GM23338 (cell line): Measurements from ENCODE around the gene TAF4B. TPM values are rescaled to one million over a fixed set of nuclear protein-coding genes. Genes with fewer than 3 reads are reported as not detected.

Experiments used
- ATAC-seq: fragments of 200-7000 bp; cut with Tn5 transposase; 3 replicates; pipeline ENCODE4 v1.9.1; 2020
- DNase-seq: peaks from one replicate; pipeline ENCODE4 v3.0.0-alpha.2; 2015; ENCODE audit warnings: low spot score
- H2AFZ ChIP-seq: fragments of 200-600 bp; sonication (generic); 2 replicates; pipeline ENCODE4 v1.8.0; 2016; ENCODE audit warnings: antibody characterized with exemption, mild to moderate bottlenecking, moderate library complexity
- H3F3A ChIP-seq: fragments of 200-600 bp; sonication (generic); replicated peaks from 2 replicates; pipeline ENCODE4 v1.8.0; 2017; ENCODE audit warnings: antibody characterized with exemption, mixed run types, low read depth
- H3K27ac ChIP-seq: fragments of 200-600 bp; sonication (generic); 2 replicates; pipeline ENCODE4 v1.6.1; 2016; ENCODE audit warnings: low read depth
- H3K27me3 ChIP-seq: fragments of 200-600 bp; sonication (generic); 2 replicates; pipeline ENCODE4 v1.8.0; 2016; ENCODE audit warnings: mild to moderate bottlenecking, mixed run types, moderate library complexity; ENCODE audit not compliant: insufficient read depth
- H3K36me3 ChIP-seq: fragments of 200-600 bp; sonication (generic); 2 replicates; pipeline ENCODE4 v1.8.0; 2016; ENCODE audit warnings: mild to moderate bottlenecking; ENCODE audit not compliant: insufficient read depth
- H3K4me1 ChIP-seq: fragments of 200-600 bp; sonication (generic); 2 replicates; pipeline ENCODE4 v1.8.0; 2016; ENCODE audit warnings: mild to moderate bottlenecking, moderate library complexity; ENCODE audit not compliant: insufficient read depth
- H3K4me2 ChIP-seq: fragments of 200-600 bp; sonication (generic); 2 replicates; pipeline ENCODE4 v1.7.1; 2017; ENCODE audit warnings: mixed run types
- H3K4me3 ChIP-seq: fragments of 200-600 bp; sonication (generic); 2 replicates; pipeline ENCODE4 v1.6.1; 2016; ENCODE audit warnings: mixed run types
- H3K79me2 ChIP-seq: fragments of 200-600 bp; sonication (generic); replicated peaks from 2 replicates; pipeline ENCODE4 v1.8.0; 2017; ENCODE audit warnings: mild to moderate bottlenecking; ENCODE audit not compliant: insufficient read depth
- H3K9me2 ChIP-seq: fragments of 200-600 bp; sonication (generic); 2 replicates; pipeline ENCODE4 v1.8.0; 2017; ENCODE audit not compliant: insufficient read depth
- H4K20me1 ChIP-seq: fragments of 200-600 bp; sonication (generic); replicated peaks from 2 replicates; pipeline ENCODE4 v1.8.0; 2017; ENCODE audit warnings: mild to moderate bottlenecking; ENCODE audit not compliant: insufficient read depth
- H3K27ac Mint-ChIP-seq: 2 replicates; pipeline ENCODE4 v1.8.0; 2020; ENCODE audit warnings: inconsistent platforms, mild to moderate bottlenecking, moderate library complexity, mixed read lengths
- H3K27me3 Mint-ChIP-seq: 3 replicates; pipeline ENCODE4 v1.8.0; 2022; ENCODE audit warnings: low read depth, mild to moderate bottlenecking, moderate library complexity, mixed read lengths, inconsistent platforms; ENCODE audit not compliant: insufficient read depth, poor library complexity
- H3K36me3 Mint-ChIP-seq: 3 replicates; pipeline ENCODE4 v1.8.0; 2021; ENCODE audit warnings: low read depth, mild to moderate bottlenecking, inconsistent platforms, moderate library complexity, mixed read lengths
- H3K4me1 Mint-ChIP-seq: 3 replicates; pipeline ENCODE4 v1.8.0; 2020; ENCODE audit warnings: mild to moderate bottlenecking, inconsistent platforms, mixed read lengths
- H3K4me3 Mint-ChIP-seq: 3 replicates; pipeline ENCODE4 v1.8.0; 2021; ENCODE audit warnings: moderate library complexity, mild to moderate bottlenecking, inconsistent platforms, mixed read lengths
- H3K9me3 Mint-ChIP-seq: 3 replicates; pipeline ENCODE4 v1.8.0; 2020; ENCODE audit warnings: moderate library complexity, mild to moderate bottlenecking, inconsistent platforms, mixed read lengths
- CREB1 ChIP-seq: fragments of 250-450 bp; sonication (Bioruptor Pico); IDR thresholded peaks from 2 replicates; pipeline ENCODE4 v1.5.0; 2020; ENCODE audit warnings: low read depth, mild to moderate bottlenecking, moderate library complexity
- CTCF ChIP-seq, 2 experiments: fragments of 200-600 bp in 1 of 2; sonication (generic) in 1 of 2; conservative IDR thresholded peaks; 2 replicates each; pipeline versions ENCODE4 v1.5.1 to v1.6.1; 2016 to 2017; ENCODE audit warnings: antibody characterized with exemption in 2 of 2, low read depth in 2 of 2, mild to moderate bottlenecking in 2 of 2, moderate library complexity in 1 of 2
- EZH2 ChIP-seq: fragments of 200-600 bp; sonication (generic); IDR thresholded peaks from one replicate; pipeline ENCODE4 v1.8.0; 2017; ENCODE audit warnings: antibody characterized with exemption, mild to moderate bottlenecking, low read depth; ENCODE audit not compliant: unreplicated experiment
- JUNB ChIP-seq: IDR thresholded peaks from one replicate; pipeline ENCODE4 v1.6.1; 2016; ENCODE audit warnings: antibody characterized with exemption; ENCODE audit not compliant: unreplicated experiment
- NANOG ChIP-seq: IDR thresholded peaks from 2 replicates; pipeline ENCODE4 v1.6.1; 2016; ENCODE audit warnings: antibody characterized with exemption, borderline replicate concordance
- REST ChIP-seq: IDR thresholded peaks from one replicate; pipeline ENCODE4 v1.6.1; 2018; ENCODE audit warnings: antibody characterized with exemption; ENCODE audit not compliant: unreplicated experiment
- STAT1 ChIP-seq: IDR thresholded peaks from one replicate; pipeline ENCODE4 v1.6.1; 2016; ENCODE audit warnings: antibody characterized with exemption; ENCODE audit not compliant: unreplicated experiment
- ZNF114 ChIP-seq: fragments of 250-450 bp; sonication (Bioruptor Pico); IDR thresholded peaks from 2 replicates; pipeline ENCODE4 v1.5.0; 2020; ENCODE audit warnings: mild to moderate bottlenecking, moderate library complexity
- ZNF462 ChIP-seq: fragments of 250-450 bp; sonication (Bioruptor Pico); IDR thresholded peaks from 2 replicates; pipeline ENCODE4 v1.5.0; 2020; ENCODE audit warnings: mild to moderate bottlenecking, moderate library complexity
- polyA plus RNA-seq: library from polyadenylated mRNA; unstranded; fragments of >200 nt; fragmentation: Nextera tagmentation; extraction: Ambion mirVana; gene quantifications from 2 replicates; pipeline ENCODE4 v1.2.1, GENCODE V29; 2016
- total RNA-seq: library from RNA; depleted of rRNA; stranded (reverse); fragments of >200 nt; shearing (Covaris generic); gene quantifications from 2 replicates; pipeline ENCODE4 v1.2.3, GENCODE V29; 2014

The TAF4B gene
- total and polyA plus RNA-seq, 2 experiments from 2014 or later = 9.4 to 27.3 TPM

GRCh38 chr18:26415631-26416030 is 189.4 kb downstream of the TAF4B start:
- Histone ChIP-seq H3K4me3 (peak overlapping the region; percentile 28), H3K27me3 (no peaks in the 10 kb centered on the region), H2AFZ (peak overlapping the region; percentile 3; the same call in 1 of the 2 replicates), H3K36me3 (peaks cover 2% of the 10 kb centered on the region), H3K4me2 (peak overlapping the region; percentile 67), H3K9me2 (peaks cover 4% of the 10 kb centered on the region), H3F3A (peaks cover 6% of the 10 kb centered on the region; the same call in 1 of the 2 replicates), H3K27ac (peak overlapping the region; percentile 10), H3K4me1 (peaks cover 33% of the 10 kb centered on the region), H4K20me1 (no peaks in the 10 kb centered on the region), H3K79me2 (no peaks in the 10 kb centered on the region)
- DNase-seq = no peak
- no peaks in the 10 kb centered on the region for H3K36me3 Mint-ChIP-seq
- TF ChIP-seq JUNB = no peak
- no peaks in the 10 kb centered on the region; the same call in 2 of the 3 replicates for H3K9me3 Mint-ChIP-seq
- H3K4me3 Mint-ChIP-seq = no peak overlapping the region
- H3K27ac Mint-ChIP-seq = no peak overlapping the region
- H3K27me3 Mint-ChIP-seq = peaks cover 8% of the 10 kb centered on the region
- peak; percentile 57 for ATAC-seq
- peaks cover 2% of the 10 kb centered on the region for H3K4me1 Mint-ChIP-seq

- Mint-ChIP-seq H3K36me3 (no peaks in the 10 kb centered on the region), H3K4me3 (no peak overlapping the region), H3K9me3 (no peaks in the 10 kb centered on the region; the same call in 2 of the 3 replicates), H3K27ac (no peak overlapping the region), H3K4me1 (peaks cover 2% of the 10 kb centered on the region), H3K27me3 (peaks cover 9% of the 10 kb centered on the region)
- peak overlapping the region; percentile 67; the same call in 1 of the 2 replicates for H3K4me2 ChIP-seq
- DNase-seq (no peak), ATAC-seq (no peak)
- H3K27ac ChIP-seq = no peak overlapping the region
- H2AFZ ChIP-seq = peak overlapping the region; percentile 74
- H3K36me3 ChIP-seq = peaks cover 2% of the 10 kb centered on the region
- no peaks in the 10 kb centered on the region for H3K79me2 ChIP-seq
- H3F3A ChIP-seq = peaks cover 6% of the 10 kb centered on the region; the same call in 1 of the 2 replicates
- H3K9me2 ChIP-seq = peaks cover 13% of the 10 kb centered on the region
- H3K4me3 ChIP-seq = no peak overlapping the region
- H4K20me1 ChIP-seq = no peaks in the 10 kb centered on the region
- no peaks in the 10 kb centered on the region for H3K27me3 ChIP-seq
- peaks cover 33% of the 10 kb centered on the region for H3K4me1 ChIP-seq
- TF ChIP-seq ZNF114 (CRISPR knock-in tag) (no peak), JUNB (no peak), ZNF462 (CRISPR knock-in tag) (no peak), EZH2 (no peak), STAT1 (no peak), CTCF (conservative IDR thresholded peaks at IDR 0.05; ENCODE audit: low read depth in 2 of 2) (no peak), CREB1 (no peak), REST (no peak), NANOG (no peak)
These were observed 190.5 kb downstream of the TAF4B start for GRCh38 chr18:26416652-26417150.
